Hypothalamus (tissue), 51 donors: ENCODE data around the gene TNS3.

Experiments
- DNase-seq, 51 donors: peaks; one replicate each; lab custom pipeline; 2025; lab: John Stamatoyannopoulos, UW

The TNS3 gene

GRCh38 chr7:47226696-47227095 is 355.2 kb downstream of the TNS3 start:
- DNase-seq, result no peak

- no peak for DNase-seq
These were observed 356.4 kb downstream of the TNS3 start for GRCh38 chr7:47225387-47226131.
